ENCODE data around the gene HRNR.
"Not testable (repeated sequence)": the region's sequence is repeated elsewhere in the genome, so short reads cannot be mapped to it uniquely, and the experiment has no call there.

Gene HRNR

DNA sequence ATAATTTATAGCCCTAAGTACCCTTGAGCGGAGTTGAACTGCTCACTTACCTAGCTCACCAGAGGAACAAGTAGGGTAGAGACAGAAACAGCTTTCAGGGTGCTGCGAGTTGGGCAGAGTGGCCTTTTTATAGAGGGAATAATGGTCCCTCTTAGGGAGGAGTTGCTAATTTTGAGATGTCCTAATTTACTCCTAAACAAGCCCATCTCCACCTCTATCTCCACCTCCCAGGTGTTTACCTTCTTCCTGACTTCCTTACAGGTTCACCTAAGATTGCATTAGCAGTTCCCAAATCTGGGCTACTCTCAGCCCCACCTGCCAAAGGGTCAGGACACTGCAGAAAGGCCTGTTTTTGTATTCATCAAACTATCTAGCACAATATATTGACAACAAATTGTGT lies at the start of gene HRNR:
HRNR (minus strand) TSS at position 101 of the 400 bp plus-strand sequence. CDS start 940 bp downstream, outside the sequence.
- Histone ChIP-seq H3K9me3 (ENCODE audit: low read length) (no peaks in the 10 kb centered on the region), H3K27me3 (ENCODE audit: insufficient read depth, low read length) (no peaks in the 10 kb centered on the region), H3K4me1 (ENCODE audit: insufficient read depth, low read length) (no peaks in the 10 kb centered on the region), H2AFZ (ENCODE audit: low read depth, low read length) (no peak within 1 kb of the TSS), H3K4me3 (ENCODE audit: low read length) (no peak within 1 kb of the TSS), H3K36me3 (ENCODE audit: insufficient read depth, low read length) (no peaks in the 10 kb centered on the region)

DNA sequence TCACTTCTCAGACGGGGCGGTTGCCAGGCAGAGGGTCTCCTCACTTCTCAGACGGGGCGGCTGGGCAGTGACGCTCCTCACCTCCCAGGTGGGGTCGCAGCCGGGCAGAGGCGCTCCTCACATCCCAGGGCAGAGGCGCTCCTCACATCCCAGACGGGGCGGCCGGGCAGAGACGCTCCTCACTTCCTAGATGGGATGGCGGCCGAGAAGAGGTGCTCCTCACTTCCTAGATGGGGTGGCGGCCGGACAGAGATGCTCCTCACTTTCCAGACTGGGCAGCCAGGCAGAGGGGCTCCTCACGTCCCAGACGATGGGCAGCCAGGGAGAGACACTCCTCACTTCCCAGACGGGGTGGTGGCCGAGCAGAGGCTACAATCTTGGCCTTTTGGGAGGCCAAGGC lies 32.4 kb upstream of the HRNR start:
- not testable (repeated sequence) for H3K27me3 ChIP-seq (ENCODE audit: insufficient read depth, low read length); H3K4me3 ChIP-seq (ENCODE audit: low read length); H3K9me3 ChIP-seq (ENCODE audit: low read length); H2AFZ ChIP-seq (ENCODE audit: low read depth, low read length); H3K36me3 ChIP-seq (ENCODE audit: insufficient read depth, low read length); H3K4me1 ChIP-seq (ENCODE audit: insufficient read depth, low read length)

DNA sequence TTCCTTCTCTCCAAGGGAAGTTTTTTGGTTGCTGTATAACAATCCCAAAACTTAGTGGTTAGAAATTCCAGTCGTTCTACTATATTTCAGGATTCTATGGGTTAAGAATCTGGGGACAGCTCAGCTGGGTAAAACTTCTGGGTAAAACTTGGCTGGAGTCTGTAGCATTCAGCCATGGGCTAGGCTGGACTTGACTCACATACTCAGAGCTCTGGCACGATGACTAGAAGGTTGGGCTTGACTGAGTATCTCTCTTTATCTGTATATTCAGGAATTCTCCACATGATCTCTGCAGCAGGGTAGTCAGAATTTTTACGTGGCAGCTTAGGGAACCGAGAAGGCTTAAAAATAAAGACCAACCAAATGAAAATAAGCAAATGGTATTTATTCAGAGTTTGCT lies 28.2 kb upstream of the HRNR start:
- no peak overlapping the region for H3K4me3 ChIP-seq (ENCODE audit: low read length)
- H3K36me3 ChIP-seq (ENCODE audit: insufficient read depth, low read length): no peaks in the 10 kb centered on the region
- H2AFZ ChIP-seq (ENCODE audit: low read depth, low read length): no peak overlapping the region
- H3K9me3 ChIP-seq (ENCODE audit: low read length): no peaks in the 10 kb centered on the region
- no peaks in the 10 kb centered on the region for H3K27me3 ChIP-seq (ENCODE audit: insufficient read depth, low read length)
- H3K4me1 ChIP-seq (ENCODE audit: insufficient read depth, low read length): no peaks in the 10 kb centered on the region

DNA sequence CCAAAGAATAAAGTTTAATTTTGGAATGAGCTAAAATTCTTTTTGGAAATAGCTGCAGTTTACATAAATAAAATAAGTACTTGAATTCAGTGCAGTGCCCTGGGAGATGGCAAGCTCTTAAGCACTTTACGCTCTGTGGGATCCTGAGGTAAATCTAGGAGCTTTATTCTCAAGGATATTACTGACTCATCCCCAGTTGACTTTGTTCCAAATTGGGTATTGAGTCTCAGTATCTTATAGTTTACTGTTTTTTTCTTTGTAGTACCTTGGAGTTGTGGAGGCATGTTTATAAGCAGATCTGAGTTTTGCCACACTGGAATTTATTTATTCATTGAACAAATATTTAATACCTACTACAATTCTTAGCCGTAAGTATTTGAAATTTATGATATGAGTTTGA lies 27.4 kb upstream of the HRNR start:
- H3K36me3 ChIP-seq (ENCODE audit: insufficient read depth, low read length): no peaks in the 10 kb centered on the region
- H3K4me3 ChIP-seq (ENCODE audit: low read length): no peak overlapping the region
- H3K4me1 ChIP-seq (ENCODE audit: insufficient read depth, low read length): no peaks in the 10 kb centered on the region
- H3K27me3 ChIP-seq (ENCODE audit: insufficient read depth, low read length): no peaks in the 10 kb centered on the region
- no peak overlapping the region for H2AFZ ChIP-seq (ENCODE audit: low read depth, low read length)
- H3K9me3 ChIP-seq (ENCODE audit: low read length): no peaks in the 10 kb centered on the region

DNA sequence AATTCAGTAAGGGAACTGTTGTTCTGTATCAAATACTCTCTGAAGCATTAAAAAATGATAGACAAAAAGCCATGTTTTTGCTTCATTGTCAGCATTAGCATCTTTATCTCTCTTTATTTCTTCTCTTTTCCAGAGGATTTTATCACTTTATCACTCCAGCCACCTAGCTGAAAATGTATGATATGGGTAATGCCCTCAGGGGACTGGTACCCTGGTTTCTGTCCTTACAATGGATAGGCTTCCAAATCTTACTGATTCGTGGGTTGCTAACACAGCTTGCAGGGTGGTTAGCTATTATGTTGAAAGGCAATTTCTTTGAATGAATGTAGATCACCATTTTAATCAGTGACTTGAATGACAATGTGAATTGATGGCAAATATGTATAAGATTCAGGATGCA lies 23.3 kb upstream of the HRNR start:
- H3K27me3 ChIP-seq (ENCODE audit: insufficient read depth, low read length): no peaks in the 10 kb centered on the region
- H3K4me1 ChIP-seq (ENCODE audit: insufficient read depth, low read length): no peaks in the 10 kb centered on the region
- no peak overlapping the region for H2AFZ ChIP-seq (ENCODE audit: low read depth, low read length)
- no peak overlapping the region for H3K4me3 ChIP-seq (ENCODE audit: low read length)
- no peaks in the 10 kb centered on the region for H3K36me3 ChIP-seq (ENCODE audit: insufficient read depth, low read length)
- no peaks in the 10 kb centered on the region for H3K9me3 ChIP-seq (ENCODE audit: low read length)

DNA sequence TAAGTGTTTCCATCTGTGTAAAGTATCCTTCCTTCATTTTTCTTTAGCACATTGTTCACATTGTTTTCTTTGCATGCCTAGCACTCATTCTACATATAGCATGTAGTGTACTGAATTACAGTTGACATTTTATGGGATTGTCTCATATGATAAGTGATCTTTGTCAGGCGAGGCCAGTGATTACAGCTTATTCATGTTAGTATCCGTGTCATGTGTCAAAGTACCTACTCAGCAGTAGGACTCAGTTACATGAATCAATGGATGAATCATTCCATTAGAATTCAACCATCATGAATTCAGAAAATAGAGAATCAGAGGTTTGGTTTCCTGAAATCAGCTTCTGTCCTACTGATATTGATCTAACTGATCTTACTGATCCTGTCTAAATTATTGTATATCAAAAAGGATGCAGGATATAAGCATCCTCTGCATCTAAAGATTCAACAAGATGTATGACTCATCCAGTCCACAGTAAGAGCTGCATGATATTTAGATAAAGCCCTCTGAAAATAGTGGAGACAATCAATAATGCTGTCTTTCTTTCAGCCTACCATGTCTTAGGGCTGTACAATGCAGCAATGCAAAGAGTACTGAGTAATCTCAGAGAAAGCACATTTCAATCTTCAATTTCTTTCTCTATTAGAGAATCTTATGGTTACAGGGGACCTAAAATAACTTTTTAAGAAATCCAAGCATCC lies 20.7 kb upstream of the HRNR start:
- H3K4me3 ChIP-seq (ENCODE audit: low read length): no peak overlapping the region
- no peaks in the 10 kb centered on the region for H3K27me3 ChIP-seq (ENCODE audit: insufficient read depth, low read length)
- no peaks in the 10 kb centered on the region for H3K9me3 ChIP-seq (ENCODE audit: low read length)
- no peak overlapping the region for H2AFZ ChIP-seq (ENCODE audit: low read depth, low read length)
- H3K4me1 ChIP-seq (ENCODE audit: insufficient read depth, low read length): no peaks in the 10 kb centered on the region
- H3K36me3 ChIP-seq (ENCODE audit: insufficient read depth, low read length): no peaks in the 10 kb centered on the region

DNA sequence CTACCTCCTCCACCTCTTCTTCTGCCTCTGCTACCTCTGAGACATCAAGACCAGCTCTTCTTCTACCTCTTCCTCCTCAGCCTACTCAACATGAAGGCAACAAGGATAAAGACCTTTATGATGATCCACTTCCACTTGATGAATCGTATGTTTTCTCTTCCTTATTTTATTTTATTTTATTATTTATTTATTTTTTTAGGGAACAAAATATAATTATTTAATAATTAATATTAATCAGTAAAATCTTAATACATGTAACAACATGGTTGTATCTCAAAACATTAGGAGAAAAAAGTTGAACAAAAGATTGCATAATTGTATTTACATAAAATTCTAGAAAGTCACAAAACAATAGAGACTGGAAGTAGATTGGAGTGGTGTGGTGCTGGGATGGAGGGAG lies 13.1 kb upstream of the HRNR start:
- no peaks in the 10 kb centered on the region for H3K36me3 ChIP-seq (ENCODE audit: insufficient read depth, low read length)
- H2AFZ ChIP-seq (ENCODE audit: low read depth, low read length): no peak overlapping the region
- no peaks in the 10 kb centered on the region for H3K4me1 ChIP-seq (ENCODE audit: insufficient read depth, low read length)
- no peaks in the 10 kb centered on the region for H3K9me3 ChIP-seq (ENCODE audit: low read length)
- H3K27me3 ChIP-seq (ENCODE audit: insufficient read depth, low read length): no peaks in the 10 kb centered on the region
- H3K4me3 ChIP-seq (ENCODE audit: low read length): no peak overlapping the region

DNA sequence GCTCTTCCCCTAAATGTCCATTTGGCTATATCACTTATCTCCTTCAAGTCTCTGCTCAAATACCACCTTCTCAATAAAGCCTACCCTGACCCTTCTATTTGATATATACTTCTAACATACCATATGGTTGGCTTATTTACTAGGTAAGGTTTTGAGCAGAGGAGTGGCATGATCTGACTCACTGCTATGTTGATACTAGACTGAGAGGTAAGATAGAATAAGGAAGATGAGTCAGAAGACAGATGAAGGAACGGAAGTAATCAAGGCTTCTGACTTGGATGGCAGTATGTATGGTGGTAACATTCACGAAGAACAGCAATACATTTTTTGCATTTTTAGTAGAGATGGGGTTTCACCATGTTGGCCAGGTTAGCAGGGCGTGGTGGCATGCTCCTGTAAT lies 4.8 kb upstream of the HRNR start:
- Histone ChIP-seq H3K4me3 (ENCODE audit: low read length) (no peak overlapping the region), H3K4me1 (ENCODE audit: insufficient read depth, low read length) (no peaks in the 10 kb centered on the region), H3K27me3 (ENCODE audit: insufficient read depth, low read length) (no peaks in the 10 kb centered on the region), H3K9me3 (ENCODE audit: low read length) (no peaks in the 10 kb centered on the region), H3K36me3 (ENCODE audit: insufficient read depth, low read length) (no peaks in the 10 kb centered on the region), H2AFZ (ENCODE audit: low read depth, low read length) (no peak overlapping the region)

DNA sequence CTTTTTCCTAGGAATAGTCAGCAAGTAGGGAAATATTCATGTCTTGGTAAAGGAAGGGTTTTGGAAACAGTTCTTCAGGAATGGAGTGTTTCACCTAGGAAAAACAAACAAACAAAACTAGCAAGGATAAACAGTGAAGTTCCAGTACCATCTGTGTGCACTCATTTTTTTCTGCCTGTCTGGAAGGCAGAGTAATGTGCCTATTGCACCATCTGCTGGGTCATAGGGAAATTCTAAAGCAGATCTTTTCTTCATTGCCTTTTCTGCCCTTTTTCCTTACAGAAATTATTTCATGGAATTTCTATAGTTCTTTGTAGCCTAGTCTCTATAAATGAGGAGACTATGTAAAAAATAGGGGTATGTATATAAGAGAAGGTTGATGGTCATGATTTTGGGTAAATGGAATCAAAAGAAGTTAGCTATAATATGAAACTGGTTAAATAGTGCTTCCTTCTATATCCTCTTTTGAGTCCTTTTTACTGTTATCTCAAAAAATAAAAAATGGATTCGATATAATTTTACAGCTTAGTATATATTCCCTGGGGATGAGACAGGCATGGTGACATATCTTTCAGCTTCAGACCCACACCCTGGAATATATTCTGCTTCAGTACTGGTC lies 3.4 kb upstream of the HRNR start:
- H3K36me3 ChIP-seq (ENCODE audit: insufficient read depth, low read length): no peaks in the 10 kb centered on the region
- no peak overlapping the region for H2AFZ ChIP-seq (ENCODE audit: low read depth, low read length)
- H3K4me3 ChIP-seq (ENCODE audit: low read length): no peak overlapping the region
- no peaks in the 10 kb centered on the region for H3K27me3 ChIP-seq (ENCODE audit: insufficient read depth, low read length)
- H3K4me1 ChIP-seq (ENCODE audit: insufficient read depth, low read length): no peaks in the 10 kb centered on the region
- no peaks in the 10 kb centered on the region for H3K9me3 ChIP-seq (ENCODE audit: low read length)

DNA sequence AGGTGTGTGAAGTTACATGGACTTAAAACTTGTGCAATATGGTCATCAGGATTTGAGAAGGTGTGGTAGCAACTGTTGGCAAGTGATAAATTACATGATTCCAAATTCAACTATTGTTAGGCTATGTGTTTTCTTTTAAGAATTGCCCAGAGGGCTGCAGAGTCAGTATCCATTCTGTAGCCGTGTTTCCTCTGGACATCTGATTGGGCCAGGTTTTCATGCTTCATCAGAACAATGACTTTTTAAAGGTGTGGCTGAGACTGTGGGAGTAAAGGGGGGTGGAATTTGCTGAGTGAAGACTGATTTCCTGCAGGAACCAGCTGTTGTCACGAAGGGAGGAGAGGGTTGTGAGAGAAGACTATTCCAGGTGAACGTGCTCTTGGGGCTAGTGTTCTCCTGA lies 1.7 kb upstream of the HRNR start:
- Histone ChIP-seq H3K9me3 (ENCODE audit: low read length) (no peaks in the 10 kb centered on the region), H3K4me3 (ENCODE audit: low read length) (no peak overlapping the region), H2AFZ (ENCODE audit: low read depth, low read length) (no peak overlapping the region), H3K27me3 (ENCODE audit: insufficient read depth, low read length) (no peaks in the 10 kb centered on the region), H3K4me1 (ENCODE audit: insufficient read depth, low read length) (no peaks in the 10 kb centered on the region), H3K36me3 (ENCODE audit: insufficient read depth, low read length) (no peaks in the 10 kb centered on the region)

DNA sequence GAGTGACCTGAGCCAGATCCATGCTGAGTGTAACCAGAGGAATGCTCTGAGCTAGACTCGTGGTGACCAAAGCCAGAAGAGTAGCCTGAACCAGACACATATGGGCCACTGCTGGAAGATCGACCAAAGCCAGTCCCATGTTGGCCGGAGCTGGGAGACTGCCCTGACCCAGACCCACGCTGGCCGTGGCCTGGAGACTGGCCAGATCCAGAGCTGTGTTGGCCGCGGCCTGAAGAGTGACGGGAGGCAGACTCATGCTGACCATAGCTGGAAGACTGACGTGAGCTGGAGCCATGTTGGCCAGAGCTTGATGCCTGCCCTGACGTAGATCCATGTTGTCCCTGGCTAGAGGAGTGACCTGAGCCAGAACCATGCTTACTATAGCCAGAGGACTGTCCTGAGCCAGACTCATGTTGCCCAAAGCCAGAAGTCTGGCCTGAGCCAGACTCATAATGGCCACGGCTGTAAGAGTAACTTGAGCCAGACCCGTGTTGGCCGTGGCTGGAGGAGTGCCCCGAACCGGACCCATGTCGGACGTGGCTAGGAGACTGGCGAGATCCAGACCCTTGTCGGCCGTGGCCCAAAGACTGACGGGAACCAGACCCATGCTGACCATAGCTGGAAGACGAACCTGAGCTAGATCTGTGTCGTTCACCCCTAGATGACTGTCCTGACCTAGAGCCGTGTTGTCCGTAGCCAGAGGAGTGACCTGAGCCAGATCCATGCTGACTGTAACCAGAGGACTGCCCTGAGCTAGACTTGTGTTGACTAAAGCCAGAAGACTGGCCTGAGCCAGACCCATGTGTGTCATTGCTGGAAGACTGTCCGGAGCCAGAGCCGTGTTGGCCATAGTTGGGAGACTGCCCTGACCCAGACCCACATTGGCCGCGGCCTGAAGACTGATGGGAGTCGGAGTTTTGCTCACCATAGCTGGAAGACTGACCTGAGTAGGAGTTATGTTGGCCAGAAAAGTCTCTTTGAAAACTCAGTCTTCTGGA lies 3.5 kb downstream of the HRNR start:
- Histone ChIP-seq H2AFZ (ENCODE audit: low read depth, low read length) (no peak overlapping the region), H3K36me3 (ENCODE audit: insufficient read depth, low read length) (no peaks in the 10 kb centered on the region), H3K4me3 (ENCODE audit: low read length) (no peak overlapping the region), H3K27me3 (ENCODE audit: insufficient read depth, low read length) (no peaks in the 10 kb centered on the region), H3K4me1 (ENCODE audit: insufficient read depth, low read length) (no peaks in the 10 kb centered on the region), H3K9me3 (ENCODE audit: low read length) (no peaks in the 10 kb centered on the region)

DNA sequence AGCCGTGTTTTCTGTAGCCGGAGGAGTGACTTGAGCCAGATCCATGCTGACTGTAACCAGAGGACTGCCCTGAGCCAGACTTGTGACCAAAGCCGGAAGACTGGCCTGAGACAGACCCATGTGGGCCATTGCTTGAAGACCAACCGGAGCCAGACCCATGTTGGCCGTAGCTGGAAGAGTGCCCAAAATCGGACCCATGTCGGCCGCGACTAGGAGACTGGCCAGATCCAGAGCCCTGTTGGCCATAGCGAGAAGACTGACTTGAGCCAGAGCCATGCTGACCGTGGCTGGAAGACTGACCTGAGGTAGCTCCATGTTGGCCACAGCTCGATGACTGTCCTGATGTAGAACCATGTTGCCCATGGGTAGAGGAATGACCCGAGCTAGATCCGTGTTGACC lies 4.6 kb downstream of the HRNR start:
- H3K27me3 ChIP-seq (ENCODE audit: insufficient read depth, low read length); H3K9me3 ChIP-seq (ENCODE audit: low read length); H3K36me3 ChIP-seq (ENCODE audit: insufficient read depth, low read length); H3K4me1 ChIP-seq (ENCODE audit: insufficient read depth, low read length); H3K4me3 ChIP-seq (ENCODE audit: low read length); H2AFZ ChIP-seq (ENCODE audit: low read depth, low read length): not testable (repeated sequence)

DNA sequence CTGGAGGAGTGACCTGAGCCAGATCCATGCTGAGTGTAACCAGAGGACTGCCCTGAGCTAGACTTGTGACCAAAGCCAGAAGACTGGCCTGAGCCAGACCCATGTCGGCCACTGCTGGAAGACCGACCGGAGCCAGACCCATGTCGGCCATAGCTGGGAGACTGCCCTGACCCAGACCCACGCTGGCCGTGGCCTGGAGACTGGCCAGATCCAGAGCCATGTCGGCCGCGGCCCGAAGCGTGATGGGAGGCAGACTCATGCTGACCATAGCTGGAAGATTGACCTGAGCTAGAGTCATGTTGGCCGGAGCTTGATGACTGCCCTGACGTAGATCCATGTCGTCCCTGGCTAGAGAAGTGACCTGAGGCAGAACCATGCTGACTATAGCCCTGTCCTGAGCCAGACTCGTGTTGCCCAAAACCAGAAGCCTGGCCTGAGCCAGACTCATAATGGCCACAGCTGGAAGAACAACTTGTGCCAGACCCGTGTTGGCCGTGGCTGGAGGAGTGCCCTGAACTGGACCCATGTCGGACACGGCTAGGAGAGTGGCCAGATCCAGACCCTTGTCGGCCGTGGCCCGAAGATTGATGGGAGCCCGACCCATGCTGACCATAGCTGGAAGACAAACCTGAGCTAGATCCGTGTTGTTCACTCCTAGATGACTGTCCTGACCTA lies 5.1 kb downstream of the HRNR start:
- Histone ChIP-seq H3K36me3 (ENCODE audit: insufficient read depth, low read length) (no peaks in the 10 kb centered on the region), H3K9me3 (ENCODE audit: low read length) (no peaks in the 10 kb centered on the region), H3K4me1 (ENCODE audit: insufficient read depth, low read length) (no peaks in the 10 kb centered on the region), H3K4me3 (ENCODE audit: low read length) (no peak overlapping the region), H3K27me3 (ENCODE audit: insufficient read depth, low read length) (no peaks in the 10 kb centered on the region), H2AFZ (ENCODE audit: low read depth, low read length) (no peak overlapping the region)

Data from neuron (in vitro differentiated cells).